HEK293 (cell line): ENCODE data around the gene VWCE.

ENCODE experiments used
- CTCF ChIP-seq: fragments of 450-650 bp; formaldehyde crosslinking; IDR thresholded peaks from 2 replicates; pipeline ENCODE4 v1.5.1; 2016; ENCODE audit warnings: missing biosample characterization, missing genetic modification characterization
- MEIS1 ChIP-seq: sonication (generic); formaldehyde crosslinking; IDR thresholded peaks from 2 replicates; pipeline ENCODE4 v1.8.1; 2022; ENCODE audit warnings: missing genetic modification reagents, mild to moderate bottlenecking, borderline replicate concordance
- REST ChIP-seq: fragments of 450-650 bp; formaldehyde crosslinking; IDR thresholded peaks from 2 replicates; pipeline ENCODE4 v1.5.1; 2016; ENCODE audit warnings: missing biosample characterization, missing genetic modification characterization
- ZBTB7A ChIP-seq: fragments of 450-650 bp; formaldehyde crosslinking; IDR thresholded peaks from 2 replicates; pipeline ENCODE4 v1.5.1; 2016; ENCODE audit warnings: low read depth, missing biosample characterization, missing genetic modification characterization
- ZNF157 ChIP-seq: fragments of 450-650 bp; formaldehyde crosslinking; IDR thresholded peaks from 2 replicates; pipeline ENCODE4 v1.5.1; 2016; ENCODE audit warnings: missing biosample characterization, missing genetic modification characterization
- ZNF274 ChIP-seq, 2 experiments: fragments of 200-500 bp in 1 of 2; fragments of 450-650 bp in 1 of 2; sonication (Bioruptor generic) in 1 of 2; formaldehyde crosslinking in 1 of 2; IDR thresholded peaks; 2 replicates each; pipeline versions ENCODE4 v1.5.1 to v1.6.1; 2014 to 2016; ENCODE audit warnings: borderline replicate concordance in 1 of 2, inconsistent platforms in 1 of 2, low read length in 1 of 2, missing biosample characterization in 1 of 2, missing genetic modification characterization in 1 of 2
- ZNF350 ChIP-seq: fragments of 450-650 bp; formaldehyde crosslinking; IDR thresholded peaks from 2 replicates; pipeline ENCODE4 v1.5.0; 2017; ENCODE audit warnings: missing biosample characterization, mild to moderate bottlenecking, missing genetic modification characterization
- ZNF362 ChIP-seq: fragments of 450-650 bp; formaldehyde crosslinking; IDR thresholded peaks from 2 replicates; pipeline ENCODE4 v1.5.1; 2016; ENCODE audit warnings: missing biosample characterization, missing genetic modification characterization
- ZNF398 ChIP-seq: fragments of 450-650 bp; formaldehyde crosslinking; IDR thresholded peaks from 2 replicates; pipeline ENCODE4 v1.5.1; 2017; ENCODE audit warnings: missing biosample characterization, missing genetic modification characterization
- ZNF664 ChIP-seq: fragments of 450-650 bp; formaldehyde crosslinking; IDR thresholded peaks from 2 replicates; pipeline ENCODE4 v1.5.1; 2016; ENCODE audit warnings: missing biosample characterization, missing genetic modification characterization

- TF ChIP-seq CTCF (tag by site-specific recombination) (no peak), REST (tag by site-specific recombination) (no peak), ZNF157 (tag by site-specific recombination) (no peak), ZNF362 (tag by site-specific recombination) (no peak), ZNF398 (tag by site-specific recombination) (no peak), ZBTB7A (tag by site-specific recombination) (no peak), MEIS1 (CRISPR knock-in tag) (no peak), ZNF350 (no peak), ZNF274 (IDR thresholded peaks at IDR 0.05; ENCODE audit: low read length) (no peak), ZNF274 (tag by site-specific recombination; IDR thresholded peaks at IDR 0.05; ENCODE audit: borderline replicate concordance) (no peak), ZNF664 (tag by site-specific recombination) (no peak)
Observed at GRCh38 chr11:61290905-61291690, 4.0 kb downstream of the VWCE start.
